SH-SY5Y (cell line): ENCODE measurements around the gene HPSE.

Experiments used
- GATA2 ChIP-seq: IDR thresholded peaks from 2 replicates; pipeline ENCODE4 v1.6.1; 2011; ENCODE audit warnings: mild to moderate bottlenecking, low read depth, low read length
- GATA3 ChIP-seq: IDR thresholded peaks from 2 replicates; pipeline ENCODE4 v1.6.1; 2011; ENCODE audit warnings: low read depth, mild to moderate bottlenecking, low read length, moderate library complexity

DNA sequence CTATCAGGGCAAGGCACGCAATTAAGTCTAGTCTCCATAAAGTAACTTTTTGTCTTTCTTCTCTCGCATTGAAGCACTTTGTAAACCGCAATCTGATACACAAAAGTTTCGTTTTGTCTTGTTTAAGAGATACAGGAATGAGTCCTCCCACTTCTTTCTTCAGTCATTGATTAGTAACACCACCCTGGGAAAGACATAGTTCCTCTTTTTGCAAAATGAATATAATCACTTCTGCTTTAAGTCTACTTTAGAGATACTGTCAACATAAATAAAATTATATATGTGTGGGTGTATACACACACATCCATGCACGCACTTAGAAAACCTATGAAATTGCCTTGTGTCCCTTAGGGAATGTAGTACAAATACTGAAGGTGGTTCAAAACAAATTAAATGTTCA, 61.7 kb downstream of the HPSE start:
- TF ChIP-seq GATA3 (no peak), GATA2 (no peak)
